ENCODE results near the gene WNT9A. TPM values are rescaled to one million over a fixed set of nuclear protein-coding genes. Genes with fewer than 3 reads are reported as not detected.

WNT9A gene
- total and polyA plus RNA-seq, 9 of the 15 experiments (the other 6 are each of a cell fraction or from before 2014, with no cell fraction given), result 0.04 to 0.17 (median 0.10) TPM; not detected in 4

DNA sequence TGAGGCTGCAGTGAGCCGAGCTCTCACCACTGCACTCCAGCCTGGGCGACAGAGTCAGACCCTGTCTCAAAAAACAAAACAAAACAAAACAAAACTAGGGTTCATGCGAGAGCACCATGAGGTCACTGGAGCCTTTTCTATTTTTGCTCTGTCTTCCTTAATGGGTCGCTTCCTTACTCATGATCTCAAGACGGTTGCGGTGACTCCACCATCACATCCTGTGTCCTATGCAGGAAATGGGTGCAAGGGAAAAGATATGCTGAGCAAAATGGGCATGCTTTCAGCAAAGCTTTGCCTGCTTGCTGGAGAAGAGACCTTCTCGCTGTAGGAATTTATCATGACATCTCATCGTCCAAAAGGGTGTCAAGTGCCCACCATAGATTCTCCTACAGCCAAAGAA, 36.4 kb downstream of the WNT9A start (continued):
- no peak for TF ChIP-seq EP300 (IDR thresholded peaks at IDR 0.05; ENCODE audit: low read length)
- TF ChIP-seq RBM25 (IDR thresholded peaks at IDR 0.05; ENCODE audit: low read depth, low read length, severe bottlenecking), result no peak
- TF ChIP-seq, protein P1, sequence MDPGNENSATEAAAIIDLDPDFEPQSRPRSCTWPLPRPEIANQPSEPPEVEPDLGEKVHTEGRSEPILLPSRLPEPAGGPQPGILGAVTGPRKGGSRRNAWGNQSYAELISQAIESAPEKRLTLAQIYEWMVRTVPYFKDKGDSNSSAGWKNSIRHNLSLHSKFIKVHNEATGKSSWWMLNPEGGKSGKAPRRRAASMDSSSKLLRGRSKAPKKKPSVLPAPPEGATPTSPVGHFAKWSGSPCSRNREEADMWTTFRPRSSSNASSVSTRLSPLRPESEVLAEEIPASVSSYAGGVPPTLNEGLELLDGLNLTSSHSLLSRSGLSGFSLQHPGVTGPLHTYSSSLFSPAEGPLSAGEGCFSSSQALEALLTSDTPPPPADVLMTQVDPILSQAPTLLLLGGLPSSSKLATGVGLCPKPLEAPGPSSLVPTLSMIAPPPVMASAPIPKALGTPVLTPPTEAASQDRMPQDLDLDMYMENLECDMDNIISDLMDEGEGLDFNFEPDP (CRISPR knock-in tag; IDR thresholded peaks at IDR 0.05), result no peak
- no peak for TF ChIP-seq MAFG (tag; conservative IDR thresholded peaks at IDR 0.05)

DNA sequence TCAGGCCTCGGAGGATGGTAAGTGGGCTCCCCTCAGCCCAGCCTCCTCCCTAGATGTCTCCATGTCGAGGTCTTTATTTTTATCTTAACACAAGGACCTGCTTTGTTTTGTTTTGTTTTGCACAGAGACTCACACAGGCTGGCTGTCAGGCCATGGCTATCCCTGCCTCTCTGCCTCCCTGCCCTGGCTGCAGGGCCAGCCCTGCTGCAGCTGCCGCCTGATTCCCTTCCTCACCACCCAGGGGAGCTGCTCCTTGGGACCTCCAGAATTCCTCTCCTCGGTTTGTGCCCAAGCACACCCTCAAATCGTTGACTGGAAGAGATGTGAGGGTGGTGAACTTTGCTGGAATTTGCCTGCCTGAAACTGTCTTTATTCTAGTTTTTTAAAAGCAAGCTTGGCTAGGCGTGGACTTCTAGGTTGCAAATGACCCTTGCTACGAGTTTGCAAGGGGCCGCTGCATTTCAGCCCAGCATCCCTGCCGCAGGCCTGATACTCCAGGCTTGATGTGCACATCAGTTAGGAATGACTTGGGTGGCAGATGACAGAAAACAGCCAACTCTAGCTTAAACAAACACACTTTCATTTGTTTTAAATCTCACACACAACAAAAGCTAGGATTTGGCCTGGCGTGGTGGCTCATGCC, 37.1 kb downstream of the WNT9A start:
- Histone ChIP-seq H3K4me1 (replicated peaks in 1 of 2; ENCODE audit: control insufficient read depth in 2 of 2, insufficient read depth in 2 of 2, low read length in 2 of 2) (peaks cover 0 to 23% of the 10 kb centered on the region in 2 experiments; a peak in 1 of 5 replicates), H2AFZ (ENCODE audit: low read depth, low read length) (no peak overlapping the region), H3K27ac (ENCODE audit: extremely low read depth, low read depth, low read length) (no peak overlapping the region), H3K9me3 (replicated peaks; ENCODE audit: control insufficient read depth, insufficient read depth, low read depth, low read length) (no peaks in the 10 kb centered on the region), H3K4me2 (ENCODE audit: insufficient read depth, low read length) (no peak overlapping the region), H3K36me3 (ENCODE audit: control insufficient read depth, insufficient read depth, low read length) (no peaks in the 10 kb centered on the region), H3K9me1 (ENCODE audit: control insufficient read depth, insufficient read depth, low read length) (no peaks in the 10 kb centered on the region), H3K27me3 (ENCODE audit: control insufficient read depth in 2 of 2, insufficient read depth in 2 of 2, low read length in 2 of 2) (peaks cover 12 to 64% of the 10 kb centered on the region in 2 experiments; a peak in 4 of 5 replicates), H3K79me2 (ENCODE audit: control insufficient read depth, insufficient read depth, low read length) (no peaks in the 10 kb centered on the region), H3K9ac (ENCODE audit: insufficient read depth in 1 of 2, low read depth in 2 of 2, low read length in 2 of 2) (no peak overlapping the region), H3K4me3 (no peak overlapping the region), H4K20me1 (replicated peaks; ENCODE audit: control insufficient read depth, insufficient read depth, low read length) (no peaks in the 10 kb centered on the region; the same call in 1 of the 2 replicates)
- intact Hi-C loops (cut with micrococcal nuclease), result no loop called here
- BruUV-seq (replicated peaks), result no TSS peak
- in situ Hi-C loops (cut with MboI), result no loop called here
- DNase-seq (ENCODE audit: extremely low read depth in 1 of 4, low spot score in 3 of 4), result no peak
- POLR2A ChIA-PET, result interaction anchor here (0.7 to 0.8 kb wide), 2 partner anchors 11 to 30 kb away, joined by 3 to 5 read pairs; no protein-coding TSS in a partner anchor
- CTCF ChIA-PET (ENCODE audit: low intra/inter-chr PET ratio), result no interaction called here
- 3% methylated on average over 10 of the region's 10 CpGs for WGBS (ENCODE audit: insufficient coverage, low coverage, missing lambda C conversion rate)
- FAIRE-seq, result no peak
- no peak; the same call in 2 of the 3 replicates for ATAC-seq
- no peak for TF ChIP-seq CC2D1A (IDR thresholded peaks at IDR 0.05)
- no peak for TF ChIP-seq FOXM1 (IDR thresholded peaks at IDR 0.05; ENCODE audit: low read depth)
- no peak for TF ChIP-seq FOXM1 (CRISPR knock-in tag; IDR thresholded peaks at IDR 0.05; ENCODE audit: low read depth)
- no peak for TF ChIP-seq HDAC2 (IDR thresholded peaks at IDR 0.05)
- TF ChIP-seq, protein P2, sequence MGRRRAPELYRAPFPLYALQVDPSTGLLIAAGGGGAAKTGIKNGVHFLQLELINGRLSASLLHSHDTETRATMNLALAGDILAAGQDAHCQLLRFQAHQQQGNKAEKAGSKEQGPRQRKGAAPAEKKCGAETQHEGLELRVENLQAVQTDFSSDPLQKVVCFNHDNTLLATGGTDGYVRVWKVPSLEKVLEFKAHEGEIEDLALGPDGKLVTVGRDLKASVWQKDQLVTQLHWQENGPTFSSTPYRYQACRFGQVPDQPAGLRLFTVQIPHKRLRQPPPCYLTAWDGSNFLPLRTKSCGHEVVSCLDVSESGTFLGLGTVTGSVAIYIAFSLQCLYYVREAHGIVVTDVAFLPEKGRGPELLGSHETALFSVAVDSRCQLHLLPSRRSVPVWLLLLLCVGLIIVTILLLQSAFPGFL (CRISPR knock-in tag; IDR thresholded peaks at IDR 0.05), result no peak
- TF ChIP-seq GTF2E2 (tag; IDR thresholded peaks at IDR 0.05), result no peak
- TF ChIP-seq CEBPG (CRISPR knock-in tag; IDR thresholded peaks at IDR 0.05), result no peak
- no peak for TF ChIP-seq CEBPG (tag; conservative IDR thresholded peaks at IDR 0.05 in 1 of 2, IDR thresholded peaks at IDR 0.05 in 1 of 2)
- TF ChIP-seq RB1 (IDR thresholded peaks at IDR 0.05; ENCODE audit: low read depth), result no peak
- no peak for TF ChIP-seq RBFOX2 (IDR thresholded peaks at IDR 0.05; ENCODE audit: low read depth, low read length)
- no peak for TF ChIP-seq ZNF41 (CRISPR knock-in tag; conservative IDR thresholded peaks at IDR 0.05)
- TF ChIP-seq, protein P3, sequence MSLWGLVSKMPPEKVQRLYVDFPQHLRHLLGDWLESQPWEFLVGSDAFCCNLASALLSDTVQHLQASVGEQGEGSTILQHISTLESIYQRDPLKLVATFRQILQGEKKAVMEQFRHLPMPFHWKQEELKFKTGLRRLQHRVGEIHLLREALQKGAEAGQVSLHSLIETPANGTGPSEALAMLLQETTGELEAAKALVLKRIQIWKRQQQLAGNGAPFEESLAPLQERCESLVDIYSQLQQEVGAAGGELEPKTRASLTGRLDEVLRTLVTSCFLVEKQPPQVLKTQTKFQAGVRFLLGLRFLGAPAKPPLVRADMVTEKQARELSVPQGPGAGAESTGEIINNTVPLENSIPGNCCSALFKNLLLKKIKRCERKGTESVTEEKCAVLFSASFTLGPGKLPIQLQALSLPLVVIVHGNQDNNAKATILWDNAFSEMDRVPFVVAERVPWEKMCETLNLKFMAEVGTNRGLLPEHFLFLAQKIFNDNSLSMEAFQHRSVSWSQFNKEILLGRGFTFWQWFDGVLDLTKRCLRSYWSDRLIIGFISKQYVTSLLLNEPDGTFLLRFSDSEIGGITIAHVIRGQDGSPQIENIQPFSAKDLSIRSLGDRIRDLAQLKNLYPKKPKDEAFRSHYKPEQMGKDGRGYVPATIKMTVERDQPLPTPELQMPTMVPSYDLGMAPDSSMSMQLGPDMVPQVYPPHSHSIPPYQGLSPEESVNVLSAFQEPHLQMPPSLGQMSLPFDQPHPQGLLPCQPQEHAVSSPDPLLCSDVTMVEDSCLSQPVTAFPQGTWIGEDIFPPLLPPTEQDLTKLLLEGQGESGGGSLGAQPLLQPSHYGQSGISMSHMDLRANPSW (CRISPR knock-in tag; IDR thresholded peaks at IDR 0.05), result no peak
- no peak for TF ChIP-seq C11orf30 (IDR thresholded peaks at IDR 0.05; ENCODE audit: low read depth)
- TF ChIP-seq TBL1XR1 (IDR thresholded peaks at IDR 0.05; ENCODE audit: low read length in 2 of 2), result no peak
